Fibroblast of skin of abdomen (primary cell): Measurements from ENCODE around the gene ZNF804B. TPM values are rescaled to one million over a fixed set of nuclear protein-coding genes. Genes with fewer than 3 reads are reported as not detected.

Source experiments
- DNase-seq: peaks from one replicate; pipeline ENCODE4 v3.0.0-alpha.2; 2013
- polyA plus RNA-seq, 2 experiments: library from polyadenylated mRNA; unstranded; fragments of 120-200 nt; gene quantifications; one replicate each; pipeline ENCODE4 v1.2.1, GENCODE V29; 2013; ENCODE audit not compliant: insufficient read length in 2 of 2

Gene ZNF804B
- not detected for polyA plus RNA-seq (2013, experiment 1 of 2; ENCODE audit: insufficient read length)
- polyA plus RNA-seq (2013, experiment 2 of 2; ENCODE audit: insufficient read length) = not detected

GRCh38 chr7:88759230-88760135 lies at the start of gene ZNF804B:
ZNF804B (plus strand) TSS chr7:88759700; CDS start chr7:88759977, 277 bp downstream.
- DNase-seq = no peak

GRCh38 chr7:88735920-88736319 lies 23.6 kb upstream of the ZNF804B start:
- no peak for DNase-seq

GRCh38 chr7:88737632-88738031 lies 21.9 kb upstream of the ZNF804B start:
- no peak for DNase-seq

DNA sequence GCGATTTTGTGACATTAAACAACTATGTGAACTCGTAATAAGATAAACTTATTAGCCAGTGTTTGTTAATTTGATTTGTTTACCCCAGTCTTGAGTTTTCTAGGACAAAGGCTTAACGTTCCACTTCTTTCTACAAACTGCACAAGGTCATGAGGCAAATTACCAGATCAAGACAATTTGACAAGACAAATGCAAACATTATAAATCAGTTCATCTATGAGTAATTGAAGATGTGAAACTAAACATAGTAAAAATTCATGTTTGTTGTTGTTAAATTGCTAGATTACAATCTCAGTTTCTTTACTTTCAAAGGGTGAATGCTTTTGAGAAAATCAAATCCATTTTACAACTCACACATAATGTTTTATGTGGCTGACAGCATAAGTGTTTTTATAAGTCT lies 13.4 kb upstream of the ZNF804B start:
- DNase-seq = no peak

DNA sequence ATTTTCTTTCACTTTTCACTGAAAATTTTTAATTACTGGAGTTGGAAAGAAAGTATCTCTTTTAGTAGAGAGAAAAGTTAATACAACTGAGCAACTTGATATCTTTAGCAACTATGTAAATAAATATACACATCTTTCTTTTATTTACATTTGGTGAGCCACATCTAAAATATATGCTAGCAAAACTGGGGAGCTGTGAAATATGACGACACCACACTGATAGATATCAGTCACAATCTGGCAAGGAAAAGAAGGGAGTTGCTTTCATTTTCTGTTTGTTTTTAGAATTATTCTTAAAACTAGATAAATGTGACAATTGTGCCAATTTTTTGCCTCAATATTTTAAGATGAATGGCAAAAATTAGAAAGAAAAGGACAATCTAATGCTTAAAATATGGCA lies 2.7 kb upstream of the ZNF804B start:
- DNase-seq = no peak

- no peak for DNase-seq
These were observed 2.1 kb upstream of the ZNF804B start for GRCh38 chr7:88757371-88757770.

DNA sequence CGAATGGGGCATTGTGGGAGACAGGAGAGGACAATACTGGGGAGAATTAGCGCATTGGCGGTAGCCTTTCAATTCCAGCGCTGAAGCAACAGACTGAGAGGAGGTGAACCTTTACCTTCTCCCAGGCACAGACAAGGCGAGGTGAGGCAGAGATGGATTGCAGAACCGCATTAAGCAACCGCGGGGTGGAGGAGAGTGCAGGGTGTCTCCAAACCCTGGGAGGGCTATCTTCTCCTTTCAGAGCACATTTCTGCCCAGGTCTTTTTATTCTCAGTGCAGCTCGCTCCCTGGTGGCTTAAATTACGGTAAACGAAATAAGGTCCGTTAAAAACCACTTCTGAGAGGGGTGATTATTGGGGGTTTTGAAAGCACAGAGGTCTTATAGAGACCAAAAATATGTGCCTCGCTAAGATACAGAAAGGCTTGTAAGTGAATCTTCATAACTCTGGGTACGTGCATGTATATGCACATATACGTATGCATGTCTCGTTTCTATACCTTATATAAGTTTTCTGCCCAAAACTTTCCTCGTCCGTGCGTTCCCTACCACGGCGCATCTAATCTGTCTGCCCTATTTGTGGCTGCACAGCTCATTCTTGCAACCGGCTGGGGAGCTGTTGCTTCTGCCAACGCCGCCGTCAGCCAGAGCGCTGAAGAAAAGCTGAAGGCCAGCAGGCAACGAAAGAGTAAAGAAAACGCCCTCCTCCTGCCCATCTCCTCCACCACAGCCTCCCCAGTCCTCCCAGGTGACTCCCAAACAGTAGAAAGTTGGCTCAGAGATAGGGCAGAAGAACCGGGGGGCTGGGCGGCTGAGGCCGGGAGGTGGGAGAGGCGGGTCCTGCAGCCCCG lies 895 bp upstream of the ZNF804B start:
- DNase-seq = peak; percentile 20

DNA sequence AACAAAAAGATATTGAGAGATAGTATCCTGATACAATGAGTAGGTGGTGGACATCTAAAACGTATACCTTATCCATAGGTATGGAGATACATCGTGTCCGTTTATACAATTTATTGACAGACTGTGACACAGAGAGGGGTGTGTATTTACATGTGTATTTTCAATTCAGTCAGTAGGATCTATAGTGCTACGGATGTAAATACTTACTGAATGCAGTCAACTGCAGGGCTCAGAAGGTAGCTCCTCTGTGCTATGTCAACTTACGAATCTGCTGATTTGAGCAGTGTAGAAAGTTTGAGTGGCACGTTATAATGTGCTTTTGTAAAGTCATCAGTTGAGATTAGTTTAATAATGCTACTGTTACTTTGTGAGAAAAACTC lies 626 bp downstream of the ZNF804B start:
- DNase-seq = no peak

- no peak for DNase-seq
These were observed 2.3 kb downstream of the ZNF804B start for GRCh38 chr7:88761779-88762178.

DNA sequence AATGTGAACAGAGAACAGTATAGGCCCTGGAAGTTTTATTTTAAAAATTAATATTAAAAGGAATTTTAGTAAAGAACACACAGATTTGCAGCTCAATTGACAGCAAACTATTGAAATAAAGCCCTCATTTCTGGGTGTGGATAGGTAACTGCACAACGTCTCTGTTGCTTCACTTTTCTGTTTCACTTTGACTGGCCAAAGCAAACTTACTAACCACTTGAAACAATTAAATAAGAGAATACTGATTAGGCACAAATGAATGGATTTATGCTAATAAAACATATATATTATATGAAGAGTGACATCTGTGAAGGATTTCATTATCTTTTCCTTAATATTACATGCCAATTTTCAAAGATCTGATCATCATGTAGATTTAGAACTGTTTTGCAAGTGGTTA lies 11.9 kb downstream of the ZNF804B start:
- DNase-seq = no peak

DNA sequence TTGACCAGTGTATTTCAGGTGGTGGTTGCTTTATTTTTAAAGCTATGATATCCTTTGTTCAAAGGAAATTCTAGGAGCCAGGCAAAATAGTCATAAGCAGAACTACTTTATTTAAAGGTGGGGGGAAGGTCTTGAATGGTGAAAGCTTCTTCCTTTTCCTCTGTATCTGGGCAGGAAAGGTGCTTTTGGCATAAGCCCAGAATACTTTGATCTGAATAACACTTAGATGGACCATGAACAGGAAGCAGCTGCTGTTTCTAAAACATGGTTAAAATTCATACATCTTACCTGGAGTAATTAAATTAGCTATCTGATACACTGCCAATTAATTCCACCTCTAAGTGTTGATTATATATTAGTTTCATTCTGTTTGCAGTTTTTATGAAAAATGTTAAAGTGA lies 13.3 kb downstream of the ZNF804B start:
- DNase-seq = no peak

DNA sequence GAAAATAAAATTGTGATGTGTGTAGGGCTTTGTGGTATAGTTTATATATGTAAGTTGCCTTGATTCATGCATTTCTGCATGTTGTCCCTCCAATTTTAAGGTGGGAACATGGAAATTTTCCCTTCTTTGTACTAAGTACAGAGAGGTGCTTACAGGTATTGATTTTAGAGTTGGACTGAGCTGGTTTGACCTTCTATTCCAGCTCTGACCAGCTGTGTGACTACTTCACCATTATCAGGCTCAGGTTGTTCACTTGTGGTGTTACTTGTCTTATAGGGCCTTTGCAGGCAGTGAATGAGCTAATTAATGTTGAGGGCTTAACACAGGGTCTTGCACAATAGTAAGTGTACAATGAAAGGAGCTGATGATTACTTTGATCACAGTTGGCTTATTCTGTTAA lies 16.3 kb downstream of the ZNF804B start:
- DNase-seq = no peak

DNA sequence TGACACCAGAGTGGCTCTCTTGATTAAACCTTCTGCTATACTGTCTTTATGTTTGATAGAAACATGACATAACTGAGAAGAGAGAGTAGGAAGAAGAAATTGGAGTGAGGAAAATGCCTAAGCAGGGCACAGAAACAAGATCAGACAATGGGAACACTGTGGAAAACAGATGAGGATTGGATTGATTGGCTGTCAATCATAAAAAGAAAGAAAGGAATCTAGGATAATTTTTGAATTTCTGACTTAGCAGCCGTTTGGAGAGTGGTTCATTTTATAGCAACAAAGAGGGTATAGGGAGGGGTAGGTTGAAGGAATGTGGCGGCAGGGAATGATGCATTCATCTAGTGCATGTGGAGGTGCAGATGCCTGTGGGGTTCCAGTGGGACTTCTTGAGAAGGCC lies 28.3 kb downstream of the ZNF804B start:
- no peak for DNase-seq

- DNase-seq = peak; percentile 6
These were observed 30.1 kb downstream of the ZNF804B start for GRCh38 chr7:88789480-88790064.

DNA sequence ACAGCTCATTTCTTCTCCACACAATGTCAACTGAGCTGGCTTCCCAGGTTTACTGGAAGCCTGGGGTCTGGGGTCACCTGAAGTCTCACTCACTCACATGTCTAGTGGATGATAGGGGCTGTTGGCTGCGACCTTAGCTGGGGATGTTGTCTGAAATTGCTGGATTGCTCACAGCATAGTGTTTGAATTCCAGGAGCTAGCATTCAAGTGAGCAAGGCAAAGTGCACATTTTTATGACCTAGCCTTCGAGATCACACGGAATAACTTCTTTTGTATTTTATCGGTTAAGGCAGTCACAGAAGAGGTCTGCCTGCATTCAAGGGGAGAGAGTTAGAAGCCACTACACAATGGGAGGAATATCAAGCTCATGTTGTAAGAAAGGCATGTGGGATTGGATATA lies 32.4 kb downstream of the ZNF804B start:
- no peak for DNase-seq

GRCh38 chr7:88792361-88792760 lies 32.9 kb downstream of the ZNF804B start:
- DNase-seq = no peak

DNA sequence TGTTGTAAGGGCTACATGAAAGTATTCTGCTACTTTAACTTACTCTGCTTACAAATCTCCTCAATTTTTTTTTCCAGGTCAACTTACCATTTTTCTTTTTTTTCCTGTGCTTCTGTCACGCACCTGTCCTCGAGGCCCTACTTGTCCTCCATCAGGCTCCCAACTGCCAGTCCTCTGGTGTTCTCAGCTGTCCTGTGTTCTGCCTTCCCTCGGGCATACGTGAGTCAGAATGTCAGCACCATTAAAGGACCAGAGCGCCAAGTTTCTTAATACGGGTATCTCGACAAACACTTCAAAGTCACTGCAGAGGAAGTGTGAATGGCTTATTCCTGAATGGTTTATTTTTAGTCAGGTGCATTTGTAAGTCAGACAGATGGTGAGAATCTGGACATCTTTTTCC lies 36.1 kb downstream of the ZNF804B start, which contains the start of gene TEX47:
TSS of gene TEX47 (minus strand) at position 185 of the 400 bp plus-strand sequence. CDS start 795 bp downstream, outside the sequence.
- no peak for DNase-seq

DNA sequence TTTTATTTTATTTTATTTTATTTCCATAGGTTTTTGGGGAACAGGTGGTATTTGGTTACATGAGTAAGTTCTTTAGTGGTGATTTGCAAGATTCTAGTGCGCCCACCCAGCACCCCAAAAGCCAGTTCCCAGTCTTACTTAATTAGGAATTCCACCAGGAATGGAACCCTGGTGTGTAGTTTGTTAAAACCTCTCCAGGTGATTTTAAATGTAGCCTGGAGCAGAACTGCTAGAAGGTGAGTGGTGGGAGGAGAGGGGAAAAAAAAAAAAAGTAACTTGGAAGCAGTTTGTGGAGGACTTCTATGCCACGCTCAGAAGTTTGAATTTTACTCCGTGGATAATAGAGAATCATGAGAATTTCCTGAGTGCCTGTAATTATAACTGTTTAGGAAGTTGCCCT lies 41.5 kb downstream of the ZNF804B start:
- no peak for DNase-seq

- DNase-seq = no peak
These were observed 47.0 kb downstream of the ZNF804B start for GRCh38 chr7:88806280-88807037.

- no peak for DNase-seq
These were observed 59.1 kb downstream of the ZNF804B start for GRCh38 chr7:88818552-88818951.

GRCh38 chr7:88826222-88826621 lies 66.7 kb downstream of the ZNF804B start:
- DNase-seq = no peak

- peak; percentile 21 for DNase-seq
These were observed 75.7 kb downstream of the ZNF804B start for GRCh38 chr7:88835147-88835728.
